Bronchial epithelial cell (primary cell): ENCODE results near the gene SPART. TPM values are rescaled to one million over a fixed set of nuclear protein-coding genes. Genes with fewer than 3 reads are reported as not detected.

ENCODE experiments used
- DNase-seq: peaks from one replicate; pipeline ENCODE4 v3.0.0-alpha.2; 2010; ENCODE audit warnings: low read depth
- FAIRE-seq: peaks from 2 replicates; lab custom pipeline; 2011; peaks lifted over from hg19 to GRCh38; lab: Jason Lieb, UNC
- H3K27me3 ChIP-seq: 2 replicates; pipeline ENCODE4 v1.5.1; 2011; ENCODE audit warnings: low read length; ENCODE audit not compliant: control insufficient read depth, insufficient read depth
- H3K36me3 ChIP-seq: 2 replicates; pipeline ENCODE4 v1.5.1; 2011; ENCODE audit warnings: low read length; ENCODE audit not compliant: control insufficient read depth, insufficient read depth
- H3K4me3 ChIP-seq: 2 replicates; pipeline ENCODE4 v1.5.1; 2011; ENCODE audit warnings: mild to moderate bottlenecking, low read depth, low read length, control low read depth
- CTCF ChIP-seq: IDR thresholded peaks from 2 replicates; pipeline ENCODE4 v1.5.1; 2011; ENCODE audit warnings: mild to moderate bottlenecking, moderate library complexity, low read length, control low read depth, inconsistent platforms; ENCODE audit not compliant: insufficient read depth, severe bottlenecking
- total RNA-seq: library from RNA; depleted of rRNA; stranded (reverse); fragments of >200 nt; gene quantifications from 2 replicates; pipeline ENCODE4 v1.2.1, GENCODE V29; 2014

SPART gene
- total RNA-seq, 1 donor from 2014 or later = 62.1 TPM

GRCh38 chr13:36273431-36273830 is 72.8 kb downstream of the SPART start:
- H3K4me3 ChIP-seq = no peak overlapping the region
- H3K27me3 ChIP-seq = no peaks in the 10 kb centered on the region
- FAIRE-seq = no peak
- H3K36me3 ChIP-seq = no peaks in the 10 kb centered on the region
- no peak for DNase-seq
- no peak for TF ChIP-seq CTCF

- FAIRE-seq (no peak), DNase-seq (peak; percentile 21)
- no peak for TF ChIP-seq CTCF
- Histone ChIP-seq H3K27me3 (no peaks in the 10 kb centered on the region), H3K4me3 (no peak overlapping the region), H3K36me3 (no peaks in the 10 kb centered on the region)
Observed at GRCh38 chr13:36261976-36262375, 84.2 kb downstream of the SPART start.

GRCh38 chr13:36261011-36261410 is 85.2 kb downstream of the SPART start:
- Histone ChIP-seq H3K27me3 (no peaks in the 10 kb centered on the region), H3K36me3 (no peaks in the 10 kb centered on the region), H3K4me3 (no peak overlapping the region)
- no peak for TF ChIP-seq CTCF
- FAIRE-seq (peak; percentile 82), DNase-seq (no peak)

DNA sequence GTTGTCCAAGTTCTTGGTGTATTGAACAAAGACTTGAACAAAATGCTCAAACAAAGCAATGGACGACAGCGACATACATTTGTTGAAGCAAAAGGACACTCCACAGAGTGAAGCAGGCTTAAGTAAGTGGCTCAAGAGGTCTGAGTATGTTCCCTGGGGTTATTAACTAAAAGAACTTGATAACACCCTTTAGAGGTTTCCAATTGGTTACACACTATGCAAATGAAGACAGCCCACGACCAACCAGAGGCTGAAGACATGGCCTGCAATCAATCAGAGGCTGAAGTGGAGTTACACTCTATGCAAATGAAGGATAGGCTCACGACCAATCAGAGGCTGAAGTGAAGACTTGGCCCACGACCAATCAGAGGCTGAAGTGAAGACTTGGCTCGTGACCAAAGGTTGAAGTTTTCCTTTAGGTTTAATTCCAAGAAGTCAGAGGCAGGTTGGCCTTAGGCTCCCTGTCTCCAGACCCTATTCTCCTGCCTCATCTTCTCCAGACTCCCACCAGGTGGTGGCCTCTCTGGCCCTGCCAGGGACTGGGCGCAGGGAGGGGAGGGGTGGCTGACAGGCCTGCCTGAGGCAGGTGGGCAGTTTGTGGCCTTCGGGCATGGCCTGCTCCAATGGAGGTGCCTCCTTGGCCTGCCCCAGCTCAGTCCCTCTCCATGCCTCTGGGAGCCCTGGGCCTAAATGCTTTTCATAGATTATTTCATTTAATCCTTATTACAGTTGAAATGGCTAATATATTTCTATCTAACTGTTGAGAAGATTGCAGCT is 86.6 kb downstream of the SPART start:
- no peaks in the 10 kb centered on the region for H3K36me3 ChIP-seq
- DNase-seq (no peak), FAIRE-seq (no peak)
- no peaks in the 10 kb centered on the region for H3K27me3 ChIP-seq
- no peak for TF ChIP-seq CTCF
- no peak overlapping the region for H3K4me3 ChIP-seq

DNA sequence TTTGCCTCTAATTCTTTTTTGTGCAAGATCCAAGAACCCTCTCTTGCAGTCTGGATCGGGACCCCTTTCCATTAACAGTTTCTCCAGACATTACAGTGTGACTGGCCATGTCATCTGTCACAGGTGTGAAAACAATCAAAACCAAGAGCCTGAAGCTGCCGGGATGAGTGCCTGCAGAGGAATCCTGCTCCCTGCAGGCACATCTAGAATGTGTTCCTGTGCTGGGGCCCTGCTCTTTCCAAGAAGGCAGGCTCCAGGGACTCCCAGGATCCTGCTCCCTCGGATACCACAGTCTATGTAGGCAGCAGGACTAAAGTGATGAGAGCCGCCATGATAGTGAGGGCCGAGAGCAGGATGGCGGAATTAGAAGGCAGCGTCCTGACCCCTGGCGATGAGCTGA is 87.4 kb downstream of the SPART start:
- Histone ChIP-seq H3K36me3 (no peaks in the 10 kb centered on the region), H3K27me3 (no peaks in the 10 kb centered on the region), H3K4me3 (no peak overlapping the region)
- DNase-seq (no peak), FAIRE-seq (no peak)
- TF ChIP-seq CTCF = no peak

Other genes with a start within 250 kb of the SPART start
- gene DCLK1, start 215.0 kb downstream of the SPART start, total RNA-seq = under 0.01 and 0.13 TPM in 2 replicates
- gene SOHLH2, start 131.8 kb downstream of the SPART start, total RNA-seq = 0.38 and 0.53 TPM in 2 replicates
- gene CCDC169, start 48.6 kb downstream of the SPART start, total RNA-seq = 1.5 and 1.8 TPM in 2 replicates
- 106 and 133 TPM in 2 replicates for gene CCNA1, start 86.1 kb upstream of the SPART start, total RNA-seq